ENCODE data around the gene RUSC2. TPM values are rescaled to one million over a fixed set of nuclear protein-coding genes. Genes with fewer than 3 reads are reported as not detected.

The RUSC2 gene
- total RNA-seq, 1 donor from 2014 or later = 116 TPM

DNA sequence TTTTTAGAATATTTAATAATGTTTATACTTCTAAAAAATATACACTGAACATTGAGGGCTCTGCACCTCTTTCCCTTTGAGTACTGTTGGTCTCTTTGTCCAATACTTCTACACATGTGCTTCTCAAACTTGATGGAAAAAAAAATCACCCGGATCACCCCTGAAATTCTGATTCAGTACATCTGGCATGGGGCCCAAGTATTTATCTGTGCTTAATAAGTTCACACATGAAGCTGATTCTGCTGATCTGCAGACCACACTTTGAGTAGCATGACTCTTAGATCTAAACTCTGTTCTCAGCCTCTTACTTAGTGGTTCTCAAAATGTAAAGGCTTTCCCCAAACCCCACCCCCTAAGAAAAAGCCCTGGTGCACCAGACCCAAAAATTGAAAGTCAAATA, 12.0 kb downstream of the RUSC2 start:
- no peak for TF ChIP-seq CTCF (IDR thresholded peaks at IDR 0.05)
- Histone ChIP-seq H3K27ac (peak overlapping the region; percentile 4 to 89), H3K4me3 (no peak overlapping the region), H3K36me3 (peaks cover 0 to 2% of the 10 kb centered on the region in 2 donors), H3K4me1 (peaks cover 3 to 48% of the 10 kb centered on the region in 2 donors), H3K9me3 (no peaks in the 10 kb centered on the region), H3K27me3 (no peaks in the 10 kb centered on the region)
- no peak for DNase-seq (ENCODE audit: low spot score in 2 of 2)
- intact Hi-C loops (cut with DNase I) = no loop called here

DNA sequence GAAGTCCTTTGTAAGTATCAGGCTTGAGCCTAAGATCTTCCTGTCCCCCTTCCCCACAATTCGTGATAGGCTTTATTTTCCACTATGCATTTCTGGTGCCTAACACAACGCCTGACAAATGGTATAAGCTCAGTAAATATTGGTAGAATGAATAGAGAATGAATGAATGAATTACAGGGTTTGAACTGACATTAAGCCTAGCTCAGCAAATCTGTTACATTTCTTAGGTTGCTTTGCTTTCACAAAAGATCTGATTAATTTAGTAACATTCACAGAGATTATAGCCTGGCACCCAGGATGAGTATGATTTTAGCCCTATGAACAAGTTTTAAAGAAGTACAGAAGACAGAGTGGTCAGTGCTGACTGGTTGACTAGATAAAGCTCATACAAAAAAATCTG, 16.4 kb downstream of the RUSC2 start:
- no peak for DNase-seq (ENCODE audit: low spot score in 2 of 2)
- no peak for TF ChIP-seq CTCF (IDR thresholded peaks at IDR 0.05)
- H3K4me3 ChIP-seq = no peak overlapping the region
- H3K27ac ChIP-seq = peak overlapping the region in 1 of 2 donors; percentile 94
- H3K27me3 ChIP-seq = no peaks in the 10 kb centered on the region
- peaks cover 0 to 11% of the 10 kb centered on the region in 2 donors for H3K36me3 ChIP-seq
- no peaks in the 10 kb centered on the region for H3K9me3 ChIP-seq
- intact Hi-C loops (cut with DNase I) = no loop called here
- H3K4me1 ChIP-seq = peaks cover 10 to 40% of the 10 kb centered on the region in 2 donors

DNA sequence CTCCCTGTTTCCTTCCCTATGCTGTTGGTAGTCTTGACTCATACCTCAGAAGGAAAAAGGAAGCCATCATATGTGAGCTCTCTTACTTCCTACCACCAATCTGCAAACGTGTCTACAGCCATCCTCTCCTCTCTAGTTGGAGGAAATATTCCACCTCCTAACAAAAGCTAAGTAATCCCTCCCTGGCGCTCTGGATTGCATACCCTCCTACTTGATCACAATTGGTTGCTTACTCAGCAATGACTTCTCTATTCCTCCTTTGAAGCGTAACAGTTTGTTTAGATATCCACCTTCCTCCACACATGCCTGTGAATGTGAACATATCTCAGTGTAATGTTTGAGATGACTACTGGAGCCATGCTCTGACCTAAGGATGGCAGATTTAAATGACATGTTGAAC, 18.2 kb downstream of the RUSC2 start:
- intact Hi-C loops (cut with DNase I) = no loop called here
- Histone ChIP-seq H3K4me1 (peaks cover 16 to 53% of the 10 kb centered on the region in 2 donors), H3K27me3 (no peaks in the 10 kb centered on the region), H3K36me3 (peaks cover 0 to 11% of the 10 kb centered on the region in 2 donors), H3K9me3 (no peaks in the 10 kb centered on the region), H3K27ac (peak overlapping the region; percentile 94 to 95), H3K4me3 (no peak overlapping the region)
- TF ChIP-seq CTCF (IDR thresholded peaks at IDR 0.05) = no peak
- no peak for DNase-seq (ENCODE audit: low spot score in 2 of 2)

DNA sequence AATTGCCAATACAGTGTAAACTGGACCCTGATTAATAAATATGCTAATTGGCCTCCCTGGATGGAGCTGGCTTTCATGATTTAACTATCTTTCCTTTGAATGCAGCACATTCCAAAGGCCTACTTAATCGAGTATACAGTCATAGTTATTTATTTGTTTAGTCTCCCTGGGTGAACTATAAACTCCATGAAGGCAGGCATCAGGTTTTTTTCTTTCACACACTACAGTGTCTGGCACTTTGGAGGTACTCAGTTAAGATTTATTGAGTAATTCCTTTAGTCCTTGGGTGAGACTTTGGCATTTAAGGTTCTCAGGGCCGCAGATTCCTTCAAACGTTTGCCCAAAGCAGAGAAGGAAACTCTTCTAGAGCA, 20.5 kb downstream of the RUSC2 start:
- DNase-seq (ENCODE audit: low spot score in 2 of 2) = no peak
- Histone ChIP-seq H3K4me1 (peaks cover 13 to 60% of the 10 kb centered on the region in 2 donors), H3K27me3 (no peaks in the 10 kb centered on the region), H3K4me3 (no peak overlapping the region), H3K9me3 (no peaks in the 10 kb centered on the region), H3K27ac (peak overlapping the region; percentile 94 to 95), H3K36me3 (peaks cover 0 to 14% of the 10 kb centered on the region in 2 donors)
- no peak for TF ChIP-seq CTCF (IDR thresholded peaks at IDR 0.05)
- intact Hi-C loops (cut with DNase I) = loop anchor here (1.0 kb wide), 1 partner anchor 11 kb away; no protein-coding TSS in a partner anchor

DNA sequence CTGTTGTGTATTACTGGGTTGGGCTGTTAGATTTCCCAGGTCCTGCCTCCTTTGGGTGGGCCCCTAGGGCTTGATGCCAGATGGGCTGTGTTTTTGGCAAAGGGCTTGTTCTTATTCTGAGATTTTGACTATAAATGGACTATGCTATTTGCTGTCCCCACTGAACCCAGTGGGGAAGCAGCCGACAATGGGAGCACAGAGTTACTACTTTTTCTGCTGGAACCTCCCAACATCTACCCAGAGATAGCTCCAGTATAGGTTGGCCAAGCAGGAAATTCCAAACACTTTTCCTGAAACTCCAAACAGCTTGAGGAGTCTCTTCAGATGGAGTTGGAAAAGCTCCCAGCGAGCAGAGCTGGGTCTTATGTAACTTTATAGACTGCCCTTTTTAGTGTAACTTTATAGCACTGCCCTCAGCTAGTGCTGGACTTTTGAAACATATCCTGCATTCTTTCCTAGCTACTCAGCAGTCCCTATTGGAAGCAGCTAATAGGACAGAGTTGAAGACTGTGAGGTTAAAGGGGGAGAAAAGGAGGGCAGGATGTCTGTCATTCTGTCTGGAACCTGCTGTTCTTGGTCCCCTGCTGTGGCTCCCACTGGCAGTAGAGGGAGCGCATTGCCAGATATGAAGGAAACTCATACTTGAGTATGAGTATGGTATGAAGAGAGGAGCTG, 21.0 kb downstream of the RUSC2 start:
- peaks cover 0 to 14% of the 10 kb centered on the region in 2 donors for H3K36me3 ChIP-seq
- peak overlapping the region in 1 of 2 donors; percentile 22 for H3K4me3 ChIP-seq
- H3K4me1 ChIP-seq = peaks cover 13 to 65% of the 10 kb centered on the region in 2 donors
- H3K9me3 ChIP-seq = no peaks in the 10 kb centered on the region
- TF ChIP-seq CTCF (IDR thresholded peaks at IDR 0.05) = peak; percentile 39 to 52 (median 42)
- H3K27ac ChIP-seq = peak overlapping the region; percentile 94 to 95
- intact Hi-C loops (cut with DNase I) = loop anchor here (1.0 kb wide), 4 partner anchors 12 to 221 kb away; partner anchors contain the start of genes CREB3 and TLN1
- no peaks in the 10 kb centered on the region for H3K27me3 ChIP-seq
- peak; percentile 53 to 94 for DNase-seq (ENCODE audit: low spot score in 2 of 2)
